Measurements from ENCODE around the gene COA7. TPM values are rescaled to one million over a fixed set of nuclear protein-coding genes. Genes with fewer than 3 reads are reported as not detected.

The COA7 gene
- total RNA-seq, 1 donor from 2014 or later: 23.8 TPM

Other genes starting within 250 kb of the COA7 start
- gene TUT4, start 145.3 kb downstream of the COA7 start, total RNA-seq: 40.9 to 48.9 TPM (median 42.9 TPM) in 3 replicates
- 43.7 to 83.8 TPM (median 82.9 TPM) in 3 replicates for gene GPX7, start 96.0 kb downstream of the COA7 start, total RNA-seq
- gene SHISAL2A, start 65.2 kb downstream of the COA7 start, total RNA-seq: 0.24 TPM in 1 of 3 replicates, not detected in the others
- 36.3 to 42.1 TPM (median 38.3 TPM) in 3 replicates for gene ZYG11B, start 28.1 kb upstream of the COA7 start, total RNA-seq
- gene ZYG11A, start 144.4 kb upstream of the COA7 start, total RNA-seq: 0.12 to 0.62 TPM (median 0.62 TPM) in 3 replicates
- gene ECHDC2, start 223.4 kb upstream of the COA7 start, total RNA-seq: 9.4 to 41.7 TPM (median 39.5 TPM) in 3 replicates
- 84.0 to 98.3 TPM (median 87.4 TPM) in 3 replicates for gene SCP2, start 228.9 kb upstream of the COA7 start, total RNA-seq

All from chondrocyte (in vitro differentiated cells).